Measurements from ENCODE around the gene NHLH1.

Gene NHLH1

GRCh38 chr1:160328184-160328583, 38.7 kb upstream of the NHLH1 start:
- Histone ChIP-seq H2AFZ (ENCODE audit: low read depth) (no peak overlapping the region), H3K27me3 (ENCODE audit: insufficient read depth, low read depth) (no peaks in the 10 kb centered on the region), H3K27ac (no peak overlapping the region), H3K4me3 (IDR thresholded peaks at IDR 0.05; ENCODE audit: insufficient read depth, low read depth, low read length) (no peak overlapping the region), H3K36me3 (ENCODE audit: insufficient read depth) (peaks cover 55% of the 10 kb centered on the region; the same call in 1 of the 2 replicates), H3K9ac (no peak overlapping the region), H4K20me1 (ENCODE audit: insufficient read depth) (no peaks in the 10 kb centered on the region), H3K79me2 (ENCODE audit: insufficient read depth, low read depth) (0 out of 2 replicates have a peak, but pooled peaks cover 5% of the 10 kb centered on the region), H3K4me1 (ENCODE audit: low read depth, poor library complexity, severe bottlenecking) (no peaks in the 10 kb centered on the region), H3K4me2 (no peak overlapping the region)
- TF ChIP-seq CTCF (conservative IDR thresholded peaks at IDR 0.05; ENCODE audit: low read depth, low read length): no peak

GRCh38 chr1:160330119-160330518, 36.8 kb upstream of the NHLH1 start:
- 0 out of 2 replicates have a peak, but pooled peaks have one; percentile 25 for TF ChIP-seq CTCF (conservative IDR thresholded peaks at IDR 0.05; ENCODE audit: low read depth, low read length)
- no peak overlapping the region for H3K27ac ChIP-seq
- H3K79me2 ChIP-seq (ENCODE audit: insufficient read depth, low read depth): 0 out of 2 replicates have a peak, but pooled peaks cover 5% of the 10 kb centered on the region
- no peak overlapping the region for H3K9ac ChIP-seq
- H3K36me3 ChIP-seq (ENCODE audit: insufficient read depth): peaks cover 43% of the 10 kb centered on the region; the same call in 1 of the 2 replicates
- H3K27me3 ChIP-seq (ENCODE audit: insufficient read depth, low read depth): no peaks in the 10 kb centered on the region
- H3K4me2 ChIP-seq: no peak overlapping the region
- no peak overlapping the region for H3K4me3 ChIP-seq (IDR thresholded peaks at IDR 0.05; ENCODE audit: insufficient read depth, low read depth, low read length)
- no peaks in the 10 kb centered on the region for H4K20me1 ChIP-seq (ENCODE audit: insufficient read depth)
- H3K4me1 ChIP-seq (ENCODE audit: low read depth, poor library complexity, severe bottlenecking): no peaks in the 10 kb centered on the region
- no peak overlapping the region for H2AFZ ChIP-seq (ENCODE audit: low read depth)

- H3K79me2 ChIP-seq (ENCODE audit: insufficient read depth, low read depth): peaks cover 13% of the 10 kb centered on the region; the same call in 1 of the 2 replicates
- peaks cover 24% of the 10 kb centered on the region; the same call in 1 of the 2 replicates for H3K36me3 ChIP-seq (ENCODE audit: insufficient read depth)
- H3K9ac ChIP-seq: no peak overlapping the region
- H3K4me1 ChIP-seq (ENCODE audit: low read depth, poor library complexity, severe bottlenecking): no peaks in the 10 kb centered on the region
- H3K27ac ChIP-seq: no peak overlapping the region
- no peak for TF ChIP-seq CTCF (conservative IDR thresholded peaks at IDR 0.05; ENCODE audit: low read depth, low read length)
- H2AFZ ChIP-seq (ENCODE audit: low read depth): no peak overlapping the region
- no peaks in the 10 kb centered on the region for H3K27me3 ChIP-seq (ENCODE audit: insufficient read depth, low read depth)
- H3K4me2 ChIP-seq: no peak overlapping the region
- no peaks in the 10 kb centered on the region for H4K20me1 ChIP-seq (ENCODE audit: insufficient read depth)
- no peak overlapping the region for H3K4me3 ChIP-seq (IDR thresholded peaks at IDR 0.05; ENCODE audit: insufficient read depth, low read depth, low read length)
Measured at GRCh38 chr1:160332516-160332915, 34.4 kb upstream of the NHLH1 start.

- H3K27me3 ChIP-seq (ENCODE audit: insufficient read depth, low read depth): no peaks in the 10 kb centered on the region
- H3K9ac ChIP-seq: no peak overlapping the region
- H3K36me3 ChIP-seq (ENCODE audit: insufficient read depth): peaks cover 27% of the 10 kb centered on the region; the same call in 1 of the 2 replicates
- H3K4me3 ChIP-seq (IDR thresholded peaks at IDR 0.05; ENCODE audit: insufficient read depth, low read depth, low read length): no peak overlapping the region
- peaks cover 58% of the 10 kb centered on the region for H3K79me2 ChIP-seq (ENCODE audit: insufficient read depth, low read depth)
- no peak overlapping the region for H3K27ac ChIP-seq
- no peaks in the 10 kb centered on the region for H4K20me1 ChIP-seq (ENCODE audit: insufficient read depth)
- no peak for TF ChIP-seq CTCF (conservative IDR thresholded peaks at IDR 0.05; ENCODE audit: low read depth, low read length)
- H3K4me1 ChIP-seq (ENCODE audit: low read depth, poor library complexity, severe bottlenecking): peaks cover 21% of the 10 kb centered on the region
- no peak overlapping the region for H3K4me2 ChIP-seq
- H2AFZ ChIP-seq (ENCODE audit: low read depth): no peak overlapping the region
Measured at GRCh38 chr1:160338580-160338979, 28.3 kb upstream of the NHLH1 start.

Data from KMS-11 (cell line).